Measurements from ENCODE around the gene SUGCT. TPM values are rescaled to one million over a fixed set of nuclear protein-coding genes. Genes with fewer than 3 reads are reported as not detected.

Gene SUGCT
- polyA plus RNA-seq, 1 donor: 2.2 TPM

DNA sequence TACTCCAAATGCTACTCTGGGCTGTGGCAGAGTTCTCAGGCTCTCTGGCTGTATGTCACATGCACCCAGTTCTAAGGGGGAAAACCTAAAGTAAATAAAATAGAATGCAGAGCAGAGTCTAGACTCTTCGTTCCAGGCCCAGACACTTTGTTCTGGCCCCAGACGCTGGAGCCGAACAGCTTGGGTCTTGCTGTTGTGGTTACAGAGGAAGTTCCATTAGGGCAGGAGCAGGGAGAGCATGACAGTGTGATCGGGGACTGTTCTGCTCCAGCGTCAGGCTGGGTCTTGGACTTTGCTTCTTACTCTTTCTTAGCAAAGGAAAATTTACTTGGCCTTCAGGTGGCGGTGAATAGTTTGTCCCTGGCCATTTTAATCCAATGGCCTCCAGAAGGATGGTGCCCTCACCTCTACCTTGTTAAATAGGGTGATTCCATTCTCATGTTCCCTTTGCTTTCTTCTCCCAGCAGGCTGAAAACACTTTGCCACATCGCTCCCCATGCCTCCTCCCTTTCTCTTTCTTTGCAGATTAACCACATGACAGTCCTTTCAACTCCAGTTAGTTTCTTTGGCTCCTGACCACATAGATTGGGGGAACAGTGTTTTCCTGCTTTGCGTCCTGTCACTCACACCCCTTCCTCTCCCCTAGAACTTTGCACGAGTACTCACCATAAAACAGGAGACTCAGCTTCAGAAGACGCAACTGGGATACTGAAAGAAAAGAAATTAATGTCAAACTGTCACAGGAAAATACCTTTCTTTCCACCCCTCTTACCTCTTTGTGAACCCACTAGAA is 730.8 kb downstream of the SUGCT start:
- DNase-seq (ENCODE audit: low read depth): no peak

DNA sequence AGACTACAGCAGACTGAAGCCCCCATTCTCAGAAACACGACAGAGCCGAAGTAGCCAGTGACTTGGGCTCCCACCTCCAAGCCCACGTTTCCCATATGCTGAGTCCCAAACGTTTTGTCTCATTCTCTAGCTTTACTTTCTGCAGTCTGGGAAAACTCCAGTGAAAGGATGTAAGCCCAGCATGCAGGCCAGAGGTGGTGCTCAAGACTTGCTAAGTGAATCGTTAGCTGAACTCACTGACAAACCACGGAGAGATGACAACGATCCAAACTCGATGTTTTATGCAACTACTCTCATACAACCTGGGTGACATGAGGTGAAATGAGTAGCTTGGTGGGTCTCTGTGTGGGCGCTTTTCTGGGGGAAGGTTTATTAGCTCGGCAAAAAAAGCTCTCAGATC is 731.8 kb downstream of the SUGCT start:
- DNase-seq (ENCODE audit: low read depth): no peak

DNA sequence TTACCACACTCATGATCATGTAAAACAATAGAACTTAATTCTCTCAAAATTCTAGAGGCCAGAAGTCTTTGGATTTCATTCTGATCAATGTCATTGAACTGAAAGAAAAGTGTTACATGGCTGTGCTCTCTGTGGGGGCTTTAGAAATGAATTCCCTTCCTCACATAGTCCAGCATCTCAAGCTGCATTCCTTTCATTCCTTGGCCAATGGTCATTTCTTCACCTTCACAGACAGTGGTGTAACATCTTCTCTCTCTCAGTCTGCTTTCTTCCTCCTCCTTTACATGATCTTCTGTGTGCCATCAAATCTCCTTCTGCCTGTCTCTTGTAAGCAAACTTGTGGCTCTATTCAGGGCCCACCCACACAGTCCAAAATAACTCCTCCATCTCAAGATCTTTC is 735.3 kb downstream of the SUGCT start:
- DNase-seq (ENCODE audit: low read depth): no peak

DNA sequence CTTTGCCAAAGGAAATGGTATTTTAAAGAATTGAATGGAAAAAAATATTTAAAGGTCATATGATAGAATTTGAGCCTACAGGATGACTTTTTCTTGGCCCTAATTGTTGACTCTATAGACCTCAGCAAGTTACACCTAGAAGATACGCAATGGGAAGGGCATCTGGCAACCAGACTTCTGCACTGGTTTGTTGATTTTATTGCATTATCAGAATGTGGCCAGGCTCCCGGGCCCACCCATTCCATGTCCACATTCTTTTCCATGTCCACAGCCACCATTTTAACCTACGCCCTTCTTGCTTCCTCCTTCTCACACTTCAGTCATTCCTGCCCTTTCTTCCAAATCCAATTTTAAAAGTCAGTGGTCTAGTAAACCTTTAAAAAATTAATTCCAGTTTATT is 738.4 kb downstream of the SUGCT start:
- no peak for DNase-seq (ENCODE audit: low read depth)

DNA sequence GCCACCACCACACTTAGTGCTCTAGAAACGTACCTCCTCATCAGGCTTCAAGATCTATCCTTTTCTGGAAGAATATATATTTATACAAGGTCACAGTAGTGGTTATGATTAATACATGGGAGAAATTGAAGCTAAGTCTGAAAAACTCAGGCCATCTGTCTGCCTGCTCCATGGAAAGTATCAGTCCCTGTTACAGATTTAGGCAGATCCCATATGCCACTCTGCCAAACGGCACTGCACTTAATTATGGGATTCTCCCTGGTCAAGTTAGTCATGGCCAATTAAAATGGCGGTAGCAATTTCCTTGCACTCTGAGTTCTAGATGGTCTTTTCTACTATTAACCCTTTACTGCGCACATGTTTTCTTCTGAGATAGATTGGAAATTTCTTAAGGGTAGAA is 740.0 kb downstream of the SUGCT start:
- no peak for DNase-seq (ENCODE audit: low read depth)

DNA sequence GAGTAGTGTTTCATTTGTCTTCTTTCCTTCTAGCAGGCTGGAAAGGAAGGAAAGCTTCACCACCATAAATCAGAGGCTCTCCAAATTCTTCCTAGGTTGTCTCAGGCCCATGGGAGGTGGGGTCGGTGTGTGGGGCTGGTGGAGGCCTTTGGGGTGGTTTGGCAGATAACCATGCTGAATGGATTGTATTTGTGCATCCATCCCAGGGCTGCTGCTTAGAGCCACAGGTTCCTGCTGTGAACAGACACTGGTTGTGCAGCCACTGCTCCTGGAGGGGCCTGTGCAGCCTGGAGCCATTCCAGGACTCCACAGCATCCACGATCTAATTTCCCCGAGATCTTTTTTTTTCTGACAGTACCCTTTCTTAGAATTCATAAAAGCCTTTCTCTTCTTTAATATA is 741.8 kb downstream of the SUGCT start:
- no peak for DNase-seq (ENCODE audit: low read depth)

DNA sequence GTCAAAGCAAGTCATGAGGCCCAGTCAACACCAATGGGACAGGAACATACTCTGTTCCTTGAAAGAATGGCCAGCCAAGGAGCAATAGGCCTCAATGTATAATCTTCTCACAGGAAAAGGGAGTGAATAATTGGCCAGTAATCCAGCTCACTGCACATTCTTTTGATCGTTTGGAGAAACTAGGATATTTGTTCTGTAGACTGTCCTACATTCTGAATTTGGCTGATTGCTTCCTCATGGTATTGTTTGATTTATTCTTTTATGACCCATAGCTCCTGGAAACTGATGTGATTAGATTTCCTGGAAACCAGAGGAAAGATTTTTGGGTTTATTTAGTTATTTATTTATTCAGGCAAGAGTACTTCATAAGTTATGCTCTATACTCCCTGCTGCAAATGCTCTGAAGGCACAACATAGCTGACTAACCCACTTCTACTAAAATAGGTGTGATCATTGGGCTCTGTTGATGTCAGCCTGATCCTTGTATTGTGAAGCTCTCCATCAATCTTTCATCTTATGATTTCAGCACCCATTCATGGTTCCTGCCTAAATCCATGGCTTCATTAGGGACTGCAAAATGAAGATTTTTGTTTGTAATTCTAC is 745.2 kb downstream of the SUGCT start:
- no peak for DNase-seq (ENCODE audit: low read depth)

DNA sequence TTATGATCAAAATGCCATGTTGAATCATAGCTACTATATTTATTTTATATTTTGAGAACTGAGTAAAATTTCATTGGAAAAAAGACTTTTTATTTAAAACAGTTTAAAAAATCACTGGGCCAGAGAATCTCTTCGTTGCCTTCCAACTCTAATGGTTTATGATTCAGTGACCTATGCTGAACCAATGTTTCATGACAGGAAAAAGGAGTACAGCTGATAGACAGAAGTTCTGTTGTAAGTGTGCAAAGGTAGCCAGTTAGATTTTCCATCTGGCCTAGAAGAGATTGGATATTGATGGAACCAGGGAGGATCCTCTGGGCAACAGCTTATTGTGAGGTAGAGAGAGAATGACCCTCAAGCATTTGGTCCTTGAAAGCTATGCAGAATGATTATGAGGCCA is 745.8 kb downstream of the SUGCT start:
- DNase-seq (ENCODE audit: low read depth): no peak

DNA sequence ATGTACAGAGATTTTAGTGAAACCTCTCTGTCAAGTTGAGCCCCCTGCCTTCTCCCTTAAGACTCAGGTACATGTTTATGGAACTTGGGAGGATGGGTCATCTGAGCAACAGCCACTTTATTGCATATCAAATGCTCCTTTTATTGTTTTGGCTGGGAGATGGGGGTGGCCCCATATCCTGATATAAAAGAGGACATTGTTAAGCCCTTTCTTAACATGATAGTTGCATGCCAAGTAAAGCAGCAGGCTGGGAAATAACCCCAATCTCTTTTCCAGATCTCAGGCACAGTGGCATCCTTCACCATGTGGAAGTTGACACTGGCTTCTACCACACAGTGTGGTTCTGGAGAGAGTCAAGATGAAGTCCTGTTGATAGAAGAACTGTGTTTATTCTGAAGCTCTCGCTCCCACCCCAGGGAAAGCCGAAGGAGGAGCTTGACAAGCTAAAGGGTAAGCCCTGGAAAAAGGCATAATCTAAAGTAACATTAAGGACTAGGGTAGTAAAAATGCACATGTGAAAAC is 746.7 kb downstream of the SUGCT start:
- DNase-seq (ENCODE audit: low read depth): no peak

DNA sequence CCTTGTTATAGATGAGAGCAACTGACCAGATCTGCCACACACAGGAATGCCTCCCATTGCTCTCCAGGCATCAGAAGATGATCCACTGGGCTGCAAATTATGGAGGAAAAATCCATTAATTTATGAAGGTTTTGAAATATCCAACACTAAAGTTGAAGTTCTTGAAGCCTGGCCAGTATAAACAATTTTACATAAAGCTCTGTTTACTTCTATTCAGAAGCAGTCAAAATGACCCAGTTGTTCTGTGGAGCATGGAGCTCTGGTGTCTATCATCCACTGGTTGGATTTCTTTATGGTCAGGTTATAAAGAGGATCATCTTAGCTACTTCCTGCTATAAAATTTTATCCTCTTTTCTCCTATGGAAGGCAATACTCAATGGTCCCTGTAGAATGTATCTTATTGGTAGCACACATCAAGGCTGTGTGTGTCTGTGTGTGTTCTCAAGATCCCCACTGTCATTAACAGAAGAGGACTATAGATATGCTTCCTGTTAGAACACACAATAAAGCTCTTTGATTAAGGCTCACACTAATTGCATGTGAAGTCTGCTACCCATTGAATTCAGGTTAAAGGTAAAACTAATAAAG is 747.4 kb downstream of the SUGCT start:
- DNase-seq (ENCODE audit: low read depth): no peak

DNA sequence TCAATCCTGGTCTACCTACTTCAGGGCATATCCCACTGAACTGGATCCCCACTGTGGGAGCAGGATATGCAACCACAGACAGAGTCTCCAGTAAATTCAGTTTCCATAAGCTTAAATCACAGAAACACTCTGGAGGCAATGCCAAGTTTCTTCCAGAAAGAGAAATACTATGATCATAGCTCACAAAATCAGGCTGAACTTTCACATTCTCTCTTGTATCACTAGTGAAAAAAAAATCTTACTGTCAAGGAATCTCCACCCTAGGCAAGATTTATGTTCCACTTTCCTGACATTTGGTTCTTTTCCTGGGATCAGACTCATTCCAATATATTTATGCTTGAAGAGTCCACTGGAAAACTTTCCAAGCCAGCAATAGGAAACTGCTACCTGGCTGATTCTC is 749.0 kb downstream of the SUGCT start:
- DNase-seq (ENCODE audit: low read depth): no peak

DNA sequence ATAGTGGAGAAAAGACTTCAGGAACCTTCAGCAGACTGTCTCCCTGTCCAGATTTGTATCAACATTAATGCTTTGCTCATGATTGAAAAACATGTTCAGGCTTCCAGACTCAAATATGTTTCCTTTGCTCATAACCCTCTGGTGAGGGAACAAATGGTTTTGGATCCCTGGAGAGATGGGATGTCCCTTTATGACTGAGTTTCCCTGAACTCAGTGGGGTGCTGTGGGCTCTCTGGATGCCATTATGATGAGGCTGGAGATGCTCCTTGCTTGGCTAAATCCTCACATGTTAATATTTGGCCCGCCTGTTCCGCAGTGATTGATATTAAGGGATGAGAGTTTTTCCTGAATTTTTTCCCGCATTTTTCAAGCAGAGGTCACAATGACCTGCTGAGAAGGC is 749.4 kb downstream of the SUGCT start:
- no peak for DNase-seq (ENCODE audit: low read depth)

DNA sequence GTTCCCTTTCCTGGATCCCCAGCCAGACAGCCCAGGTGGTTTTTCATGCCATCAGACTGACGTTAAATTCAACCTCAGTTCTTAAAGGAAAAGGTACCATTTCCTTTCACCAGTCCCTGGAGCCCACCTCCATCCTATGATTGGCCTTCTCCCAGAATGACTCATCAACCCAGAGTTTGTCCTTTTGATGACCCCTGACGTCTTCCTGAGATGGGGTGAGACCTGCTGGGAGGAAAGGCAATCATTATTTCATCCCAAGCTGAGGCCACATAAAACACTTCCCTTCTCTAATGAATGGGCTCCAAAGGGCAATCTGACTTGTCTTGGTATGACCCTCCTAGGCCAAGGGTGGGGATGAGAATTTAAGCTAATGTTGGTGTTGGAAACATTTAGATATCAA is 750.7 kb downstream of the SUGCT start:
- no peak for DNase-seq (ENCODE audit: low read depth)

DNA sequence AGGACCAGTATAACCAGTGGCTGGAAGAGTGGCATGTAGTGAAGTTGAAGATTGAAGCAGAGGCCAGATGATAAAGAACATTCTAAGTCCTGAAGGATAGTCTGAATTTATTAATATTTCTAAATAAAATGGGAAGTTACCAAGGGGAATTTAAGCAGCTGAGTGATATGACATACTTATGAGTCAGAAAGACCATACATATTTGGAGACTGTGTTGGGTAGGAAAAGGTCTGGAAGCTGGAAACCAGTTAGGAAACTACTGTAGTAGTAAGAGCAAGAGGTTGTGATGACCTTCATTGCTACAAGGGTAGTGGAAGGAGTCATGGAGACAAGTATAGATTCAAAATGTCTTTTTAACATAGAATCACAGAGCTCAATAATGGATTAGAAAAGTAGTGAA is 752.3 kb downstream of the SUGCT start:
- DNase-seq (ENCODE audit: low read depth): no peak

DNA sequence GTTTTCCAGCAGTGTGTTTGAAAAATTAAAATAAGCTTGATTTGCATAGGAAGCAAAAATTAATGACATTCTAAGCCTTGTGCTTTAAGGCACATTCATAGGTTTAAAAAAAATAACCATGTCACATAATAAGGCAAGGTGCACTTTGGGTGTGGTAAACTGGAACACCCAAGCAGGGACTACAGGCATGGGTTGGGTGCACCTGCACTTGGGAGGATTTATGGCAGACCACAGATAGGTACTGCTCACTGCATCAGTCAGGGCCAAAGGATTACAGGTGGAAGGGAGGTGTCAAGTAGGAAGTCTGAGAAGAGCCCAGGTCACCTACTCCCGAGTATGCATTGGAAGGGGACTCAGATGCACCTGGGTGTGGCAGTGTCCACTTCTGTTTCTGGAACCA is 753.7 kb downstream of the SUGCT start:
- no peak for DNase-seq (ENCODE audit: low read depth)

DNA sequence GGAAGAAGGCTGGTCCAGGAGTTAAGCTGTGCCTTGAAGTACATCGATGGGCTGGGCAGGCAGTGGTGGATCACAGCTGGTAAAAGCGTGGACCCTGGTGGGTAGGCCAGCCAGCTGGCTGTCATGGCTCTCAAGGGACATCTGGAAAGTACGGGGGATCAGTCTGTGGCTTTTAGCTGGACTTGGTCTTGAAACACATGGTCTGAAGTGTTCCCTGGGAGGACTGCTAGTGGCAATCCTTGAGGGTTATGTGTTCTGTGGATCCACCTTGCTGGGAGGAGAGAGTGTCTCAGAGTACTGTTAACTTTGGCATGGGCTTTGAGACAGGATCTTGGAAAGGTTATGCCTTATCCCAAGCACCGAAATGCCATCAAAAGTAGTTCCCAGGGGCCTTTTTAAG is 754.3 kb downstream of the SUGCT start:
- no peak for DNase-seq (ENCODE audit: low read depth)

DNA sequence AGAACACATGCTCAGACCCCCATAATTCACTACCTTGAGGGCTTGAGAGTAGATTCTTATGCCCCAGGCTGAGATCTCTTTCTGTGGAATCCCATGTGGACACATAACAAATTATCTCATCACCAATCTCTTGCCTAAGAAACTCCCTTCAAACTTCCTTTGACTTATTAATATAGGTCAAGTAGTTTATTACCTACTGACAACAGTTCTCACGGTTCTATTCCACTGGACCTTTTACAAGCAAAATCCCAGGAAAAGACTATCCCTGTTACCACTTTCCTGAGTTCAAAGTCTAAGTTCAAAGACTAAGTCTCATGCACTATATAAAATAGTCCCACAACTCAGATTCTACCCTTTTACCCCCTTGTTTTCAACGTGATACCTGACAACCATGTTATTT is 754.7 kb downstream of the SUGCT start:
- no peak for DNase-seq (ENCODE audit: low read depth)

DNA sequence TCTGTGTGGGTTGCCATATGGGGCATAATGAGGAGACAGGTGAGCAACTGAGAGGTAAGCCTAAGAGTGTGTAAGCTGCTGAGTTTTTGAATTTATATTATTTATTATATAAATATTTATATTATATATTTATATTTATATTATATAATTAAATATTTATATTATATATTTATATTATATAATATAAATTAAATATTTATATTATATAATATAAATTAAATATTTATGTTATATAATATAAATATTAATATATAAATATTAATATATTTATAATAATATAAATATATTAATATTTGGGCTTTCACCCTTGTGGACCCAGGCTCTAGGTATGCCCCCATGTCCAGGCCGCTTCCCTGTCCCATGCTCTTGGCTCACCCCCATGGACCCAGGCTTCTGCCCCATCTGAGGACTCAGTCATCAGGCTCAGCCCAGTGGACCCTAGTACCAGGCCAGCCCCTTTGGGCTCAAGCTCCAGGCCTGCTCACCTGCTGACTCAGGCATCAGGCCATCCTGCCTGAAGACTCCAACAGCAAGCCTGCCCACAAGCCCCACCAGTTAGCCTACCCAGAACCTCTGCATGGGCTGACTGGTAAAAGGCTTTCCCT is 755.4 kb downstream of the SUGCT start:
- DNase-seq (ENCODE audit: low read depth): no peak

DNA sequence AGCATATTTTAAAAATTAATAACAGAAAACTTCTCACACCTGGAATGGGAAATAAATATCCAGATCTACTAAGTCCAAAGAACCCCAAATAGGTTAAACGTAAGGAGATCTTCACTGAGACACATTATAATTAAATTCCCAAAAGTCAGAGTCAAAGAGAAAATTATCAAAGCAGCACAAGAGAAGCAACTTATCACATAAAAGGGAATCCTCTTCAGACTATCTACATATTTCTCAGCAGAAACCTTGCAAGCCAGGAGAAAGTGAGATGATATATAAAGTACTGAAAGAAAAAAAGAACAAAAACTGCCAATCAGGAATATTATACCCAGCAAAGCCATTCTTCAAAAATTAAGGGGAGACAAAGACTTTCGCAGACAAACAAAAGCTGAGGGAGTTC is 756.4 kb downstream of the SUGCT start:
- DNase-seq (ENCODE audit: low read depth): no peak

DNA sequence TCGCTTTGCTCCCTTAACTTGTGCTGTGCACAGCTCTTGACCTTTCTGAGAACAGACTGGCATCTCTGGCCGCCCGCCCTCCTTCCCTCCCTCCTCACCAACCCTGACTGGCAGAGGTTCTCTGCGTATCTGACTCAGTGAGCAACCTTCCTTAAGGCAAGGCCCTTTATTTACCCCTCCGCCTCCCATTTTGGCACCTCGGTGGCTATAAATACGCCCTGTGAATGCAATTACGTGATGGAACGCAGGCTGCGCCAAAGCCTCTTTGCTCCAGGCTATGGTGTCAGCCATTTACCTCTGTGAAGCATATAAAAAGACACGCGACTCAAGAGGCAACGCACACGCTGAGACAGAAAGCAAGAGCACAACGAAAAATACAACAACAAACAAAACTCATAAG is 764.3 kb downstream of the SUGCT start:
- no peak for DNase-seq (ENCODE audit: low read depth)

DNA sequence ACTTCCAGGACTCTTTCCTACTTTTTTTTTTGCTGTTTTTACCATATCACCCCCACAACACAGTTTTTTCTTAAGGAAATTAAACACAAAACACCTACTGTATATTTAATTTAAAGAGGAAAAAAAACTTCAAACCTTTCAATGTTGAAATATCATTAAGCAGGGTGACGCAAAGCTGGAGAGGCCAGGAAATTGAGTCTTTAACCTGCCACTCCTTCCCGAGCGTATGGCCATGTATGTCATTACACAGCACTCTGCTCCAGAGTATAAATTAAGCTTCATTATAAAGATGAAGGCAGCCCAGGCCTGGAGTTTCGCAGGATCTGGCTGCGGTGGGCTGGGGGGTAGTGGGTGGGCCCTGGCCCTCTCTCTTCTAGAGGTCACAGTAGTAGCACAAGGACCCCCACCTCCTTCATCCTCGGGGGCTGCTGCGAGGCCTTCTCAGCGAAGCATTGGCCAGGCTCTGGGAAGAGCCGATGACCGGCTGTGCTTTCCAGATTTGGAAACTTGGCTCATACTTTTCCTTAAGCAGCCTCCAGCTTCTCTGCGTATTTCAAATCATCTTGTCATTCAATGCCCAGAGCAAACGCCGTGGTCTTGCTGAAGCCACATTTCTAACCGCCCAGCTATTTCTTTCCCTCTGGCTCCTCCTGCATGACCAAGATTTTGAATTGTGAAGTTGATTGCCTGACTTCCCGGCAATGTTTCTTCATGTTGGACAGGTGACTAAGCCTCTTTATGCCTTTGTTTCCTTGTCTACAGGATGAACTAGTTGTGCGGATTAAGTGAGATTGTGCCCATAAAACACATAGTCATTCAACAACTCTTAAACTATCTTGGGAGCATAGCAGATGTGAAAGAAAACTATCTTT is 765.1 kb downstream of the SUGCT start:
- DNase-seq (ENCODE audit: low read depth): peak; percentile 16

DNA sequence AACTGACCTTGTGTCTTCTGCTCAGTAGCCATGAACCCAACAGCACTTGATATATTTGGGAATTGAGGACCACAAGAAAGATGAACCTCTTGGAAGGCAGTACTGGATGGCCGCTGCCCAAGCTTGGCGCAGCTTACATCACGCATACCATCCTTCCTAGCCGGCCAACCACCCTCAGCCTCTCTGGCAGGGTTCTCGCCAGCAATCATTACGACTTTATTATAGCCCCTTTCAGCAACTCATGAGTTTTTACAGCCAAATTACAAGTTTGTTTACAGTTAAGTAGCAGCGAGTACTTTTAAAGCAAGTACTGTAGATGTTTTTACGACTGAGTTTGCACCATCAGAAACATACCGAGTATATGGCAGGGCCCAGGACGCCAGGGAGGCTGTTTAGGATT is 769.1 kb downstream of the SUGCT start:
- DNase-seq (ENCODE audit: low read depth): no peak

Data from forelimb muscle (tissue), 1 donor.